Activated CD4-positive, alpha-beta memory T cell treated with anti-CD3 and anti-CD28 coated beads, Interleukin-2, amount 10 ng/mL, durations not matched to agents 7 days and 5 days (primary cell): ENCODE results near the gene LRIG2. TPM values are rescaled to one million over a fixed set of nuclear protein-coding genes. Genes with fewer than 3 reads are reported as not detected.
A peak's percentile ranks its signal among the peaks of the same experiment; 100 is the strongest.
"Not testable (repeated sequence)": the region's sequence is repeated elsewhere in the genome, so short reads cannot be mapped to it uniquely, and the experiment has no call there.

Experiments used
- CTCF ChIA-PET: fragments of 350-600 bp; sonication (Branson Sonifier 250); formaldehyde crosslinking; loops from one replicate; lab custom pipeline; 2021; ENCODE audit warnings: antibody characterized with exemption, inconsistent platforms; lab: Charles Lee
- POLR2A ChIA-PET: fragments of 350-600 bp; sonication (Branson Sonifier 250); formaldehyde crosslinking; loops from one replicate; lab custom pipeline; 2021; ENCODE audit warnings: antibody characterized with exemption; lab: Charles Lee
- DNase-seq: peaks from one replicate; pipeline ENCODE4 v3.0.0-alpha.2; 2020
- H3K27ac Mint-ChIP-seq: one replicate; pipeline ENCODE4 v1.8.0; 2021; ENCODE audit warnings: mild to moderate bottlenecking, mixed read lengths
- H3K27me3 Mint-ChIP-seq: one replicate; pipeline ENCODE4 v1.8.0; 2021; ENCODE audit warnings: mixed read lengths
- H3K36me3 Mint-ChIP-seq: one replicate; pipeline ENCODE4 v1.8.0; 2021; ENCODE audit warnings: low read depth, mixed read lengths
- H3K4me1 Mint-ChIP-seq: one replicate; pipeline ENCODE4 v1.8.0; 2021; ENCODE audit warnings: mixed read lengths
- H3K4me3 Mint-ChIP-seq: one replicate; pipeline ENCODE4 v1.8.0; 2021; ENCODE audit warnings: mild to moderate bottlenecking, mixed read lengths
- H3K9me3 Mint-ChIP-seq: one replicate; pipeline ENCODE4 v1.8.0; 2021; ENCODE audit warnings: mixed read lengths
- total RNA-seq, 2 experiments: library from RNA; stranded (reverse); gene quantifications; one replicate each; pipeline ENCODE4 v1.2.3, GENCODE V29; 2021

Gene LRIG2, protein sequence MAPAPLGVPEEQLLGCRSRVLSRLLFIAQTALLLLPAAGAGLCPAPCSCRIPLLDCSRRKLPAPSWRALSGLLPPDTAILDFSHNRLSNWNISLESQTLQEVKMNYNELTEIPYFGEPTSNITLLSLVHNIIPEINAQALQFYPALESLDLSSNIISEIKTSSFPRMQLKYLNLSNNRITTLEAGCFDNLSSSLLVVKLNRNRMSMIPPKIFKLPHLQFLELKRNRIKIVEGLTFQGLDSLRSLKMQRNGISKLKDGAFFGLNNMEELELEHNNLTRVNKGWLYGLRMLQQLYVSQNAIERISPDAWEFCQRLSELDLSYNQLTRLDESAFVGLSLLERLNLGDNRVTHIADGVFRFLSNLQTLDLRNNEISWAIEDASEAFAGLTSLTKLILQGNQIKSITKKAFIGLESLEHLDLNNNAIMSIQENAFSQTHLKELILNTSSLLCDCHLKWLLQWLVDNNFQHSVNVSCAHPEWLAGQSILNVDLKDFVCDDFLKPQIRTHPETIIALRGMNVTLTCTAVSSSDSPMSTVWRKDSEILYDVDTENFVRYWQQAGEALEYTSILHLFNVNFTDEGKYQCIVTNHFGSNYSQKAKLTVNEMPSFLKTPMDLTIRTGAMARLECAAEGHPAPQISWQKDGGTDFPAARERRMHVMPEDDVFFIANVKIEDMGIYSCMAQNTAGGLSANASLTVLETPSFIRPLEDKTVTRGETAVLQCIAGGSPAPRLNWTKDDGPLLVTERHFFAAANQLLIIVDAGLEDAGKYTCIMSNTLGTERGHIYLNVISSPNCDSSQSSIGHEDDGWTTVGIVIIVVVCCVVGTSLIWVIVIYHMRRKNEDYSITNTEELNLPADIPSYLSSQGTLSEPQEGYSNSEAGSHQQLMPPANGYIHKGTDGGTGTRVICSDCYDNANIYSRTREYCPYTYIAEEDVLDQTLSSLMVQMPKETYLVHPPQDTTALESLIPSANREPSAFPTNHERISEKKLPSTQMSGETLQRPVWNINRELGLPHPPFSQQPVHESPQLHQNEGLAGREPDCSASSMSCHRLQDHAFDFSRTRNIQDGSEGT
- 10 to 100 TPM in 1 of 2 experiments, 1 to 10 TPM in 1; 9.6 to 10.8 TPM for total RNA-seq

DNA sequence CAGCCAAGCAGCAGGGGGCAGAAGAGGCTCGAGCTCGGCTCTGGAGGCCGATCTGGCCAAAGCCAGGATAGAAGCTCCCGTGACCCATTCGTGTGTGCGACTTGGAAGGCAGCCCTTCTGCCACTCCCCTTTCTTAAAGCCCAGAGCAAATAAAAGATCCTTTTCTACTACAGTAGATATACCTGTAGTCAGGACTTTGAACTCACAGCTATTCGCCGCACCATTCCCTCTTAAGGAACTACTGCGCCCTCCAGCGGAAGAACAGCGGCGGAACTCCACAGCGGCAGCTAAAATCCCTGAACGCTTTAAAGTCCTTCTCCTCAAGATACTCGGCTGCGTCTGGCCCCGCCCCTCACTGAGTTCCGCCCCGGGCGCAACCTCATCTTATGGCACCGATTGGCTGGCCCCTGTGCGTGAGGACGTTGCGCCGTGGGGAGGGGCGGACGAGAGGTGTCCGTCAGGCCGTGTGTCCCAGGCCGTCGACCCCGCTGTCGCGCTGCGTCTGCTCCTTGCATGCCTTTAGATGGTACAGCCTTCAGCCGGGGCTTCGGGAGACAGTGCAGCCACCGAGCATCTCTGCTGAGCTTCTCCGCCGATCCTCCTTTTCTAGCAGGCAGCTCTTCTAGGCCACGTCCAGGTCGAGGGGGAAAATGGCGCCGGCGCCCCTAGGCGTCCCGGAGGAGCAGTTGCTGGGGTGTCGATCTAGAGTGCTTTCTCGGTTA, at the start of gene LRIG2:
TSS of gene LRIG2 (plus strand) at position 442 of the 722 bp plus-strand sequence. CDS start at position 651, 209 bp downstream.
- peaks cover 8% of the 10 kb centered on the region for H3K36me3 Mint-ChIP-seq
- peaks cover 30% of the 10 kb centered on the region for H3K4me1 Mint-ChIP-seq
- DNase-seq: peak; percentile 98
- POLR2A ChIA-PET: interaction anchor here (0.8 to 2.4 kb wide), 17 partner anchors 9 to 858 kb away, joined by 3 to 36 read pairs (median 5); partner anchors contain the start of genes PPM1J and SLC16A1
- no peaks in the 10 kb centered on the region for H3K27me3 Mint-ChIP-seq
- H3K27ac Mint-ChIP-seq: peak within 1 kb of the TSS; percentile 85
- CTCF ChIA-PET: interaction anchor here (0.6 to 4.2 kb wide), 83 partner anchors 10 to 740 kb away, joined by 3 to 63 read pairs (median 4); partner anchors contain the start of genes CAPZA1, MAGI3, MOV10 and PPM1J
- no peaks in the 10 kb centered on the region for H3K9me3 Mint-ChIP-seq
- peak within 1 kb of the TSS; percentile 96 for H3K4me3 Mint-ChIP-seq

DNA sequence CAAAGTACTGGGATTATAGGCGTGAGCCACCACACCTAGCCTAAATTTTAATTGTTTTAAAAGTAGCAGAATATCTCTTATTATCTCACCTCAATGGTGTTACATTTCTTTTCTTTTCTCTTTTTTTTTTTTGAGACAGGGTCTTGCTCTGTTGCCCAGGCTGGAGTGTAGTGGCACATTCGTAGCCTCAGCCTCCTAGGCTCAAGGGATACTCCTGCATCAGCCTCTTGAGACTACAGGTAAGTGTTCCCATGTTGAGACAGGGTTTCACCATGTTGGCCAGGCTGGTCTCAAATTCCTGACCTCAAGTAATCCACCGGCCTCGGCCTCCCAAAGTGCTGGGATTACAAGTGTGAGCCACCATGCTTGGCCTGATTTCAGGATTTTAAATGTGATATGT, 49.7 kb upstream of the LRIG2 start:
- H3K9me3 Mint-ChIP-seq, H3K27ac Mint-ChIP-seq, DNase-seq, H3K4me3 Mint-ChIP-seq, H3K27me3 Mint-ChIP-seq, POLR2A ChIA-PET, CTCF ChIA-PET, H3K4me1 Mint-ChIP-seq, H3K36me3 Mint-ChIP-seq: not testable (repeated sequence)

DNA sequence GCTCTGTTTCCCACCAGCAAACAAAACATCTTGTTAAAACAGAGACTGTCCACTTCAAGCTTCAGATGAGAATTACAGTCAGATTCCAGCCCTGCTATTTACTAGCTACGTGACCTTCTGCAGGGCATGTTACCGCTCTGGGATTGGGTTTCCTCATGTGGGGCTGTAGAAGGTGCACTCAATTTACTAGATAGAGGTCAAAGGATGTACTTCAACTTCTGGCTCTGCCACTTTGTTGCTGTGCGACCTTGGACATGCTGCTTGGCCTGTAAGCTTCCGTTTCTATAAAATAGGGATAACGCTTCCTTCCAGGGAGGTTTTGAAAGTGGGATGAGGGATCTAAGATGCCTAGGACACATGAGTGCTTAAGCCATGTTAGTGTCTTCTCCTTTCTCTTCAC, 46.0 kb upstream of the LRIG2 start:
- ChIA-PET POLR2A (no interaction called here), CTCF (interaction anchor here (1.8 to 2.0 kb wide), 2 partner anchors 15 to 46 kb away, joined by 4 to 7 read pairs; partner anchors contain the start of gene LRIG2)
- Mint-ChIP-seq H3K9me3 (no peaks in the 10 kb centered on the region), H3K27ac (no peak overlapping the region), H3K27me3 (no peaks in the 10 kb centered on the region), H3K4me3 (no peak overlapping the region), H3K4me1 (peaks cover 13% of the 10 kb centered on the region), H3K36me3 (peaks cover 4% of the 10 kb centered on the region)
- no peak for DNase-seq

DNA sequence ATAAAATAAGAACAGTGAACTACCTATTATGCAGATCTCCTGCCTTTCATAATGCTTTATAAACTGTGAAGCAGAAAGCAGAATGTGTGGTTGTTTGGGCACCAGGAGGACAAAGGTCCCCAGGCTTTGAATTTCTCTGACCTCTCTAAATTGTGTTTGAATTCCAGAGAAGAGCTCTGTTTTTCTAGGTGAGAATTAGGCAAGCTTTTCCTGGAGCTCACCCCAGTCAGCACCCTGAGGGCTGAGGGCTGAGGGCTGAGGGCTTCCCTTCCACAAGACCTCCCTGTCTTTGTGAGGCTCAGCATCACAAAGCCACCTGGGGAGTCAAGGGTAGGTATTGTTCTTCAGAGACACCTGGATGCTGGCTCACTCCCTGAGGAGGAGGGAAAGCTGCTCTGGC, 45.5 kb upstream of the LRIG2 start:
- Mint-ChIP-seq H3K27ac (no peak overlapping the region), H3K4me1 (peaks cover 13% of the 10 kb centered on the region), H3K36me3 (peaks cover 4% of the 10 kb centered on the region), H3K9me3 (no peaks in the 10 kb centered on the region), H3K4me3 (no peak overlapping the region), H3K27me3 (no peaks in the 10 kb centered on the region)
- no peak for DNase-seq
- ChIA-PET POLR2A (no interaction called here), CTCF (interaction anchor here (1.8 to 2.0 kb wide), 2 partner anchors 15 to 45 kb away, joined by 4 to 7 read pairs; partner anchors contain the start of gene LRIG2)

DNA sequence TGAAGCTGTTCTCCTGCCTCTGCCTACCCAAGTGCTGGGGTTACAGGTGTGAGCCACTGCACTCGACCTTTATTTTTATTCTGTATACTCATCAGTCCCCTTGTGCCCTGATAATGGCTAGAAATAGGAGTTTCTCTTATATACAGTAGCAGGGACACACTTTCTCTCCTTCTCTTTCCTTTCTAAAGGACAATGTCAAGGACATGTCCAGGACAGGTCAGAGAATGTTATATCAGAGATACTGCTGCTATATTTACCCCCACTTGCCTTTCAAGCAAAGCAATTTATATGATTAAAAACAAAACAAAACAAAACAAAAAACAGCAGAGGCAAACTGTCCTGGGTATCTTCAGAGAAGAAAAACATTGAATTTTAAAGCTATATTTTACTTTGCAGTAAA, 43.2 kb upstream of the LRIG2 start:
- no peak overlapping the region for H3K4me3 Mint-ChIP-seq
- no peak for DNase-seq
- H3K27me3 Mint-ChIP-seq: no peaks in the 10 kb centered on the region
- no peaks in the 10 kb centered on the region for H3K9me3 Mint-ChIP-seq
- no peaks in the 10 kb centered on the region for H3K36me3 Mint-ChIP-seq
- ChIA-PET POLR2A (no interaction called here), CTCF (no interaction called here)
- peaks cover 13% of the 10 kb centered on the region for H3K4me1 Mint-ChIP-seq
- H3K27ac Mint-ChIP-seq: no peak overlapping the region

DNA sequence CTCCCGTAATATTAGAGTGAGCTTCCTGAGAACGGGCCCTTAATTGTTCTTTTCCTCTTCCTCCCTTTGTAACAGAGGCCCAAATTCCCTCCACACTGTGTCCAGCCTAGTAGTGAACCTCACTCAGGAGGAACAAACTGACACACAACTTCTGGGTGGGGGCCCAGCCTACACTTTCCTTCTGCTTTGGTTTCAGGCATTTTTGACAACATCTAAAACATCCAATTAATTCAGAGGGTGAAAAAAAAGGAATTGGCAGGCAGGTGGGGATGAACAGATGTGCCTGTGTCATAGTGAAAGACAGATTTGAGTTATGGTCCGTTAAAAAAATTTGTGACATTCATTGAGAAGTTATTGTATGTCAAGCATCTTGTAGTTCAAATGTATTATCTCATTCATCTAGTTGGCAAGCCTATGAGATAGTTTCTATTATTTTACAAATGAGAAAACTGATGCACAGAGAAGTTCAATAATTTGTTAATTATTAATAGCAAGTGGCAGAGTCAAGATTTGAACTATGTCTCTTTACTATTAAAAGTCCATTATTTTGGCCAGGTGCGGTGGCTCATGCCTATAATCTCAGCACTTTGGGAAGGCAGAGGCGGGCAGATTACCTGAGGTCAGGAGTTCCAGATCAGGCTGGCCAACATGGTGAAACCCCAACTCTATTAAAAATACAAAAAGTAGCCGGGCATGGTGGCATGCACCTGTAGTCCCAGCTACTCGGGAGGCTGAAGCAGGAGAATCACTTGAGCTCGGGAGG, 41.6 kb upstream of the LRIG2 start:
- Mint-ChIP-seq H3K27me3 (no peaks in the 10 kb centered on the region), H3K27ac (no peak overlapping the region), H3K4me3 (no peak overlapping the region), H3K9me3 (no peaks in the 10 kb centered on the region), H3K4me1 (peaks cover 13% of the 10 kb centered on the region), H3K36me3 (no peaks in the 10 kb centered on the region)
- no peak for DNase-seq
- POLR2A ChIA-PET: no interaction called here
- CTCF ChIA-PET: interaction anchor here (2.3 kb wide), 1 partner anchor 41 kb away, joined by 9 read pairs; no protein-coding TSS in a partner anchor

DNA sequence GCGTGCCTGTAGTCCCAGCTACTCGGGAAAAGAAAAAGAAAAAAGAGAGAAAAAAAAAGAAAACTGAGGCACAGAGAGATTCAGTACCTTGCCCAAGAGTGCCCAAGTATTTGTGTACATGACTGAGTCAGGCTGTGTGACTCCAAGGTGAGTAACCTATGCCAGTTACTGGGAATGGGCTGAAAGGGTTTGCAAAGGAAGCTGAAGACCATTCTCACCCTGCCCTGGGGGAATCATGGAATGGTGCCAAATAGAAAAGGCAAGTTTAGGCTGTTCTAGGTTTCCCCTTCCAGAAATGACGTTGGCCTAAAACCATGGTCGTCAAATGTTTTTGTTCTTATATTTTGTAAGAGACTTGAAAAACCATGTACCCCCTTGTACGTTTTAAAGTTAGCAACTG, 37.9 kb upstream of the LRIG2 start:
- Mint-ChIP-seq H3K9me3 (no peaks in the 10 kb centered on the region), H3K27me3 (no peaks in the 10 kb centered on the region), H3K4me1 (peaks cover 14% of the 10 kb centered on the region), H3K27ac (no peak overlapping the region), H3K36me3 (no peaks in the 10 kb centered on the region), H3K4me3 (no peak overlapping the region)
- POLR2A ChIA-PET: no interaction called here
- no peak for DNase-seq
- CTCF ChIA-PET: interaction anchor here (1.8 kb wide), 1 partner anchor 38 kb away, joined by 10 read pairs; the partner anchor contains the start of gene LRIG2

DNA sequence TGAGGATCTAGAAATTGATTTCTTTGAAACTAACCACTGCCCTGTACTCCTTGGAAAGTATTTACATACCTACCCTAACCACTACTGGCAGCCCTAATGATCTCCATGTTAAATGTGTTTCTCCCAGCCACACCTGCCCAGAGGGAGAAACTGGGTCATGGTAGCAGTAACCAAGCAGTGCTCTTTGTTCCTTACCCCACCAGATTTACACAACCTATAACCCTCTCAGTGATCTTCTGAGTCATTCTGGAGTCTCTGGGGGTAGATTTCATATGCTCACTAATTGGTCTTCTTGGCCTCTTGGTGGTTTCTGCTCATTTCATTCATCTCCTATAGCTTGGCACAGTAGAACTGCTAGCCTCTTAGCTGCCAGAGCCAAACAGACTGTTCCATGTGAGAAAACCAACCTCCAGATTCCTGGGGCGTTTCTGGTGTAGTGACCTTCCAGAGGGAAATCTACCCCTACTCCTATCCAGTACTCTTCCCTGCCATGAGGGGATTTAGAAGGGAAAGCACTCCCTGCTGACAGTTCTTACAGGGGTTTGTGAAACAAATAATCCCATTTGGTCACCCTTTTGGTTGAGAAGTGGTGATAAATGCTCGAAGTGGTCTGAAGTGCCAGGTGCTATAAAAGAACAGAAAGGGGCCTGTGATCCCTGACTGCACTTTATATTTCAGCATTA, 36.2 kb upstream of the LRIG2 start:
- H3K27ac Mint-ChIP-seq: no peak overlapping the region
- H3K9me3 Mint-ChIP-seq: no peaks in the 10 kb centered on the region
- no peaks in the 10 kb centered on the region for H3K36me3 Mint-ChIP-seq
- POLR2A ChIA-PET: no interaction called here
- no peaks in the 10 kb centered on the region for H3K27me3 Mint-ChIP-seq
- DNase-seq: no peak
- CTCF ChIA-PET: no interaction called here
- H3K4me1 Mint-ChIP-seq: peaks cover 7% of the 10 kb centered on the region
- H3K4me3 Mint-ChIP-seq: no peak overlapping the region

DNA sequence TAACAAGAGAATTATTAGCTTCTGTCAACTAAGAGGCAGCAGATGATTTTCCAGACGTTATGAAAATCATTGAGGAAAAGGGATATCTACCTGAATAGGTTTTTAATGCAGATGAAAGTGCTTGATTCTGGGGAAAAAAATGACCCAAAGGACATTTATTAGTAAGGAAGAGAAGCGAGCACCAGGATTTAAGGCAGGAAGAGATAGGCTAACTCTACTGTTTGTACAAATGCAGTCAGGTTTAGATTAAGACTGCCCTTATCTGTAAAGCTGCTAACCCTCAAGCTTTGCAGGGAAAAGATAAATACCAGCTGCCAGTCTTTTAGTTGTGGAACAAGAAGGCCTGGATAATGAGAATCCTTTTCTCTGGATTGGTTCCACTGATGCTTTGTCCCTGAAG, 33.0 kb upstream of the LRIG2 start:
- no peaks in the 10 kb centered on the region for H3K36me3 Mint-ChIP-seq
- no peak overlapping the region for H3K4me3 Mint-ChIP-seq
- H3K27me3 Mint-ChIP-seq: no peaks in the 10 kb centered on the region
- no peaks in the 10 kb centered on the region for H3K9me3 Mint-ChIP-seq
- ChIA-PET CTCF (interaction anchor here (3.0 kb wide), 1 partner anchor 33 kb away, joined by 11 read pairs; the partner anchor contains the start of gene LRIG2), POLR2A (no interaction called here)
- no peak overlapping the region for H3K27ac Mint-ChIP-seq
- H3K4me1 Mint-ChIP-seq: peaks cover 30% of the 10 kb centered on the region
- DNase-seq: no peak

DNA sequence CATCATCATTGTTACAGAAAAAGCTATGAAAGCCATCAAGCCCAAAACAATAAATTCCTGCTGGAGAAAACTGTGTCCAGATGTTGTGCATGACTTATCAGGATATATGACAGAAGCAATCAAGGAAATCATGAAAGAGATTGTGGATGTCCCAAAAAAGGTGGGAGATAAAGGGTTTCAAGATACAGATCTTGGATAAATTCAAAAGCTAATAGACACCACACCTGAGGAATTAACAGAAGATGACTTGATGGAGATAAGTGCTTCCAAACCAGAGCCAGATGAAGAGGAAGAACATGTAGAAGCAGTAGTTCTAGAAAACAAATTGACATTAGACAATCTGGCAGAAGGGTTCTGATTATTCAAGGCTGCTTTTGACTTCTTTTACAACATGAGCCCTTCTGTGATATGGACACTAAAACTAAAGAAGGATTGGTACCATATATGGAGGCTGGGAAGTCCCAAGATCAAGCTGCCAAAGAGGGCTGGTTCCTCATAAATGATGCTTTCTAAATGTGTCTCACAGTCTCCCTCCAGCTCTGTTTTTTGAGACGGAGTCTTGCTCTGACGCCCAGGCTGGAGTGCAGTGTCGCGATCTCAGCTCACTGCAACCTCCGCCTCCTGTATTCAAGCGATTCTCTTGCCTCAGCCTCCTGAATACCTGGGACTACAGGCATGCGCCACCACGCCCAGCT, 32.1 kb upstream of the LRIG2 start:
- peaks cover 38% of the 10 kb centered on the region for H3K4me1 Mint-ChIP-seq
- H3K36me3 Mint-ChIP-seq: no peaks in the 10 kb centered on the region
- H3K4me3 Mint-ChIP-seq: no peak overlapping the region
- H3K27ac Mint-ChIP-seq: no peak overlapping the region
- ChIA-PET POLR2A (no interaction called here), CTCF (interaction anchor here (2.2 to 3.0 kb wide), 2 partner anchors 32 to 232 kb away, joined by 8 to 11 read pairs; partner anchors contain the start of gene LRIG2)
- H3K9me3 Mint-ChIP-seq: no peaks in the 10 kb centered on the region
- H3K27me3 Mint-ChIP-seq: no peaks in the 10 kb centered on the region
- DNase-seq: no peak
